PC-3 (cell line): ENCODE measurements around the gene NPFFR2.

Experiments used
- EZH2phosphoT487 ChIP-seq: fragments of 300-600 bp; sonication (generic); IDR thresholded peaks from 2 replicates; pipeline ENCODE4 v1.6.1; 2018; ENCODE audit warnings: mild to moderate bottlenecking, antibody characterized with exemption, low read length, borderline replicate concordance
- TF ChIP-seq, protein P1 (sequence below): fragments of 300-600 bp; sonication (generic); conservative IDR thresholded peaks from 2 replicates; pipeline ENCODE4 v1.5.1; 2017; ENCODE audit warnings: antibody characterized with exemption, low read depth, mild to moderate bottlenecking, low read length

DNA sequence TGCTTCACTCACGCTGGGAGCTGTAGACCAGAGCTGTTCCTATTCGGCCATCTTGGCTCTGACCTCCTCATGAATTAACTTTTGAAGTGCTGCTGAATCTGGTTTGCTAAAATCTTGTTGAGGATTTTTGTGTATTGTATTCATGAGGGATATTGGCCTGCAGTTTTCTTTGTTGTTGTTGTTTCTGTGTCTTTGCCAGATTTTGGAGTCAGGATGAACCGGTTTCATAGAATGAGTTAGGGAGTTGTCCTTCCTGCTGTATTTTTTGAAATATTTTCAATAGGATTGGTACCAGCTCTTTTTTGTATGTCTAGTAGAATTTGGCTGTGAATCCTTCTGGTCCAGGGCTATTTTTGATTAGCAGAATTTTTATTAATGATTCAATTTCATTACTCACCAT is 138.1 kb downstream of the NPFFR2 start:
- TF ChIP-seq, protein P1, sequence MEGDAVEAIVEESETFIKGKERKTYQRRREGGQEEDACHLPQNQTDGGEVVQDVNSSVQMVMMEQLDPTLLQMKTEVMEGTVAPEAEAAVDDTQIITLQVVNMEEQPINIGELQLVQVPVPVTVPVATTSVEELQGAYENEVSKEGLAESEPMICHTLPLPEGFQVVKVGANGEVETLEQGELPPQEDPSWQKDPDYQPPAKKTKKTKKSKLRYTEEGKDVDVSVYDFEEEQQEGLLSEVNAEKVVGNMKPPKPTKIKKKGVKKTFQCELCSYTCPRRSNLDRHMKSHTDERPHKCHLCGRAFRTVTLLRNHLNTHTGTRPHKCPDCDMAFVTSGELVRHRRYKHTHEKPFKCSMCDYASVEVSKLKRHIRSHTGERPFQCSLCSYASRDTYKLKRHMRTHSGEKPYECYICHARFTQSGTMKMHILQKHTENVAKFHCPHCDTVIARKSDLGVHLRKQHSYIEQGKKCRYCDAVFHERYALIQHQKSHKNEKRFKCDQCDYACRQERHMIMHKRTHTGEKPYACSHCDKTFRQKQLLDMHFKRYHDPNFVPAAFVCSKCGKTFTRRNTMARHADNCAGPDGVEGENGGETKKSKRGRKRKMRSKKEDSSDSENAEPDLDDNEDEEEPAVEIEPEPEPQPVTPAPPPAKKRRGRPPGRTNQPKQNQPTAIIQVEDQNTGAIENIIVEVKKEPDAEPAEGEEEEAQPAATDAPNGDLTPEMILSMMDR: no peak
- TF ChIP-seq EZH2phosphoT487: no peak
